Gastroesophageal sphincter (tissue), 4 donors: ENCODE results near the gene AMPD2. TPM values are rescaled to one million over a fixed set of nuclear protein-coding genes. Genes with fewer than 3 reads are reported as not detected.

Experiments
- ATAC-seq: fragments of 150-250 bp; one replicate; pipeline ENCODE4 v1.9.1; 2016; ENCODE audit warnings: mild to moderate bottlenecking, moderate library complexity
- H3K27ac ChIP-seq, 4 donors: fragments of 200-600 bp; sonication (generic) in 3 of 4; 1 replicate in 3 of 4; 2 replicates in 1 of 4; pipeline ENCODE4 v1.5.1; 2016 to 2019
- H3K27me3 ChIP-seq: fragments of 200-600 bp; sonication (generic); one replicate; pipeline ENCODE4 v1.5.1; 2019
- H3K36me3 ChIP-seq, 2 donors: fragments of 200-600 bp; sonication (generic); one replicate each; pipeline ENCODE4 v1.5.1; 2019; ENCODE audit warnings: control low read depth in 1 of 2
- H3K4me1 ChIP-seq, 3 donors: fragments of 200-600 bp; sonication (generic); 1 replicate in 2 of 3; 2 replicates in 1 of 3; pipeline ENCODE4 v1.5.1; 2016 to 2019; ENCODE audit warnings: control low read depth in 2 of 3
- H3K4me3 ChIP-seq, 2 donors: fragments of 200-600 bp; sonication (generic); one replicate each; pipeline ENCODE4 v1.5.1; 2019; ENCODE audit warnings: mild to moderate bottlenecking in 1 of 2, moderate library complexity in 1 of 2
- H3K9me3 ChIP-seq, 3 donors: fragments of 200-600 bp; sonication (generic); one replicate each; pipeline ENCODE4 v1.5.1; 2017 to 2019; ENCODE audit warnings: control low read depth in 2 of 3
- CTCF ChIP-seq, 4 experiments: fragments of 200-600 bp in 2 of 4; fragments of 450-650 bp in 2 of 4; sonication (generic) in 1 of 4; IDR thresholded peaks; one replicate each; pipeline ENCODE4 v1.5.1; 2017 to 2019; ENCODE audit warnings: antibody characterized with exemption in 4 of 4, mild to moderate bottlenecking in 2 of 4, moderate library complexity in 2 of 4
- EP300 ChIP-seq: sonication (generic); formaldehyde crosslinking; IDR thresholded peaks from one replicate; pipeline ENCODE4 v1.6.1; 2017; ENCODE audit warnings: antibody characterized with exemption, mild to moderate bottlenecking
- POLR2A ChIP-seq, 2 donors: fragments of 450-650 bp; IDR thresholded peaks; one replicate each; pipeline ENCODE4 v1.6.1; 2017; ENCODE audit warnings: antibody characterized with exemption in 2 of 2, mild to moderate bottlenecking in 2 of 2, moderate library complexity in 1 of 2
- POLR2AphosphoS5 ChIP-seq: sonication (generic); formaldehyde crosslinking; IDR thresholded peaks from one replicate; pipeline ENCODE4 v1.6.1; 2017; ENCODE audit warnings: antibody characterized with exemption
- WGBS, 2 donors: methylation state at CpG; one replicate each; pipeline ENCODE4 v1.1.5; 2018; ENCODE audit warnings: low coverage in 1 of 2; 5-methylcytosine and 5-hydroxymethylcytosine counted together
- total RNA-seq, 4 donors: library from RNA; depleted of rRNA; stranded (reverse); fragments of >200 nt; gene quantifications; one replicate each; pipeline ENCODE4 v1.1.0, GENCODE V29; 2016

AMPD2 gene
- total RNA-seq, 4 donors from 2014 or later = 28.9 to 38.0 (median 35.6) TPM

GRCh38 chr1:109615879-109616278 lies 3.8 kb upstream of the AMPD2 start:
- TF ChIP-seq CTCF (IDR thresholded peaks at IDR 0.05) (no peak), POLR2A (IDR thresholded peaks at IDR 0.05) (no peak), EP300 (no peak), POLR2AphosphoS5 (no peak)
- no peaks in the 10 kb centered on the region for H3K9me3 ChIP-seq
- WGBS, 2 donors = 61 to 68% methylated on average over 3 of the region's 3 CpGs
- H3K4me1 ChIP-seq = peaks cover 0 to 22% (median 12%) of the 10 kb centered on the region in 3 donors
- H3K36me3 ChIP-seq = no peaks in the 10 kb centered on the region
- H3K27me3 ChIP-seq = no peaks in the 10 kb centered on the region
- H3K4me3 ChIP-seq = no peak overlapping the region
- ATAC-seq = peak; percentile 42
- peak overlapping the region in 1 of 4 donors; percentile 33 for H3K27ac ChIP-seq

GRCh38 chr1:109616391-109616790 lies 3.2 kb upstream of the AMPD2 start:
- Histone ChIP-seq H3K4me3 (no peak overlapping the region), H3K36me3 (no peaks in the 10 kb centered on the region), H3K27ac (peak overlapping the region in 2 of 4 donors; percentile 7 to 33), H3K4me1 (peaks cover 0 to 27% (median 15%) of the 10 kb centered on the region in 3 donors), H3K27me3 (no peaks in the 10 kb centered on the region), H3K9me3 (no peaks in the 10 kb centered on the region)
- no peak for ATAC-seq
- TF ChIP-seq POLR2A (IDR thresholded peaks at IDR 0.05) (no peak), EP300 (no peak)
- WGBS, 2 donors = 58 to 66% methylated on average over 2 to 3 of the region's 3 CpGs

GRCh38 chr1:109617291-109617801 lies 2.3 kb upstream of the AMPD2 start:
- H3K27ac ChIP-seq = peak overlapping the region in 2 of 4 donors; percentile 20 to 33
- H3K4me1 ChIP-seq = peaks cover 0 to 36% (median 21%) of the 10 kb centered on the region in 3 donors
- no peaks in the 10 kb centered on the region for H3K27me3 ChIP-seq
- ATAC-seq = no peak
- no peak overlapping the region for H3K4me3 ChIP-seq
- 20 to 73% methylated on average over 2 of the region's 3 CpGs for WGBS, 2 donors
- no peaks in the 10 kb centered on the region for H3K36me3 ChIP-seq
- no peak for TF ChIP-seq POLR2A (IDR thresholded peaks at IDR 0.05)
- no peak for TF ChIP-seq CTCF (IDR thresholded peaks at IDR 0.05)
- no peak for TF ChIP-seq POLR2AphosphoS5
- TF ChIP-seq EP300 = no peak
- no peaks in the 10 kb centered on the region for H3K9me3 ChIP-seq

- Histone ChIP-seq H3K36me3 (no peaks in the 10 kb centered on the region), H3K27ac (peak overlapping the region in 3 of 4 donors; percentile 78 to 85 (median 85)), H3K9me3 (no peaks in the 10 kb centered on the region), H3K27me3 (no peaks in the 10 kb centered on the region), H3K4me1 (peaks cover 0 to 52% (median 28%) of the 10 kb centered on the region in 3 donors), H3K4me3 (peak overlapping the region; percentile 37 to 66)
- no peak for ATAC-seq
- no peak for TF ChIP-seq CTCF (IDR thresholded peaks at IDR 0.05)
- no peak for TF ChIP-seq POLR2A (IDR thresholded peaks at IDR 0.05)
- TF ChIP-seq POLR2AphosphoS5 = no peak
- TF ChIP-seq EP300 = no peak
- 49 to 50% methylated on average over 8 to 9 of the region's 9 CpGs for WGBS, 2 donors
Observed at GRCh38 chr1:109618661-109619575, 719 bp upstream of the AMPD2 start.

GRCh38 chr1:109620401-109620791 lies 759 bp downstream of the AMPD2 start:
- Histone ChIP-seq H3K27me3 (no peaks in the 10 kb centered on the region), H3K4me3 (peak overlapping the region; percentile 37 to 66), H3K4me1 (peaks cover 0 to 67% (median 37%) of the 10 kb centered on the region in 3 donors), H3K9me3 (no peaks in the 10 kb centered on the region), H3K27ac (peak overlapping the region; percentile 17 to 85 (median 82)), H3K36me3 (peaks cover 0 to under 1% of the 10 kb centered on the region in 2 donors)
- 0 to 7% methylated on average over 1 to 3 of the region's 9 CpGs for WGBS, 2 donors
- TF ChIP-seq CTCF (IDR thresholded peaks at IDR 0.05) (no peak), POLR2A (IDR thresholded peaks at IDR 0.05) (no peak)
- peak; percentile 25 for ATAC-seq
